HL-60 (cell line): ENCODE results near the gene ABCG2.

ENCODE experiments used
- CTCF ChIP-seq: IDR thresholded peaks from one replicate; pipeline ENCODE4 v1.5.1; 2011; ENCODE audit warnings: low read length, control low read depth, inconsistent platforms; ENCODE audit not compliant: insufficient read depth
- GABPA ChIP-seq: IDR thresholded peaks from 2 replicates; pipeline ENCODE4 v1.6.1; 2012; ENCODE audit warnings: low read depth
- POLR2AphosphoS5 ChIP-seq: IDR thresholded peaks from 2 replicates; pipeline ENCODE4 v1.6.1; 2012; ENCODE audit warnings: low read depth
- REST ChIP-seq: IDR thresholded peaks from 2 replicates; pipeline ENCODE4 v1.6.1; 2012; ENCODE audit warnings: low read depth; ENCODE audit not compliant: insufficient replicate concordance
- SPI1 ChIP-seq: IDR thresholded peaks from 2 replicates; pipeline ENCODE4 v1.6.1; 2012; ENCODE audit warnings: low read depth, mild to moderate bottlenecking, borderline replicate concordance

GRCh38 chr4:88144866-88145300, 13.6 kb downstream of the ABCG2 start:
- TF ChIP-seq CTCF (no peak), POLR2AphosphoS5 (no peak), GABPA (no peak), SPI1 (no peak), REST (no peak)
